GM12878 (cell line): ENCODE measurements around the gene MEMO1. TPM values are rescaled to one million over a fixed set of nuclear protein-coding genes. Genes with fewer than 3 reads are reported as not detected.

Experiments used
- ATAC-seq: fragments of 200-7000 bp; cut with Tn5 transposase; 3 replicates; pipeline ENCODE4 v1.9.1; 2020; ENCODE audit warnings: mild to moderate bottlenecking, moderate library complexity
- BruUV-seq: library from RNA; stranded (reverse); fragments of 400-500 nt; replicated peaks from 2 replicates; lab custom pipeline; 2021; lab: Mats Ljungman, UMichigan
- CTCF ChIA-PET: fragments of 300-600 bp; sonication (Branson Sonifier 250); formaldehyde crosslinking; extraction: SDS; loops from one replicate; lab custom pipeline; 2021; ENCODE audit warnings: inconsistent platforms; lab: Yijun Ruan, JAX
- POLR2A ChIA-PET: fragments of 350-600 bp; formaldehyde crosslinking; extraction: SDS; loops from one replicate; lab custom pipeline; 2021; ENCODE audit warnings: inconsistent platforms; lab: Charles Lee
- RAD21 ChIA-PET: fragments of 300-600 bp; sonication (Branson Sonifier 250); formaldehyde crosslinking; loops from one replicate; lab custom pipeline; 2023; ENCODE audit warnings: antibody characterized with exemption; ENCODE audit not compliant: unreplicated experiment; lab: Charles Lee
- SMC1A ChIA-PET: fragments of 300-600 bp; sonication (Branson Sonifier 250); formaldehyde crosslinking; loops from one replicate; lab custom pipeline; 2023; ENCODE audit not compliant: unreplicated experiment, uncharacterized antibody; lab: Charles Lee
- DNase-seq: peaks from one replicate; pipeline ENCODE4 v3.0.0-alpha.2; 2011; ENCODE audit warnings: low read depth, low spot score
- FAIRE-seq: peaks from 3 replicates; lab custom pipeline; 2011; peaks lifted over from hg19 to GRCh38; lab: Jason Lieb, UNC
- H2AFZ ChIP-seq: 2 replicates; pipeline ENCODE4 v1.6.0; 2011; ENCODE audit warnings: low read depth, low read length, control low read depth; ENCODE audit not compliant: control insufficient read depth
- H3K27ac ChIP-seq: 2 replicates; pipeline ENCODE4 v1.5.1; 2011; ENCODE audit warnings: control low read depth; ENCODE audit not compliant: control insufficient read depth, insufficient read depth
- H3K27me3 ChIP-seq, 2 experiments: replicated peaks in 1 of 2; 2 replicates each; pipeline versions ENCODE4 v1.6.0 to v1.6.1; 2011; ENCODE audit warnings: low read length in 1 of 2; ENCODE audit not compliant: control insufficient read depth in 2 of 2, insufficient read depth in 2 of 2
- H3K36me3 ChIP-seq, 2 experiments: 2 replicates each; pipeline ENCODE4 v1.5.1; 2011; ENCODE audit warnings: low read length in 1 of 2; ENCODE audit not compliant: control insufficient read depth in 2 of 2, insufficient read depth in 2 of 2
- H3K4me1 ChIP-seq: 2 replicates; pipeline ENCODE4 v1.6.1; 2011; ENCODE audit warnings: mild to moderate bottlenecking, low read length, moderate library complexity, mixed read lengths; ENCODE audit not compliant: control insufficient read depth, insufficient read depth
- H3K4me2 ChIP-seq: 2 replicates; pipeline ENCODE4 v1.6.0; 2011; ENCODE audit warnings: control low read depth; ENCODE audit not compliant: control insufficient read depth, insufficient read depth
- H3K4me3 ChIP-seq: fragments of 200-600 bp; sonication (generic); 2 replicates; pipeline ENCODE4 v1.5.1; 2016
- H3K79me2 ChIP-seq: 2 replicates; pipeline ENCODE4 v1.6.0; 2011; ENCODE audit warnings: low read length; ENCODE audit not compliant: control insufficient read depth, insufficient read depth
- H3K9ac ChIP-seq: 2 replicates; pipeline ENCODE4 v1.8.0; 2011; ENCODE audit warnings: low read length, control low read depth, mixed read lengths; ENCODE audit not compliant: control insufficient read depth, insufficient read depth
- H3K9me3 ChIP-seq: replicated peaks from 3 replicates; pipeline ENCODE4 v1.5.1; 2011; ENCODE audit warnings: mild to moderate bottlenecking, low read length; ENCODE audit not compliant: control insufficient read depth, insufficient read depth
- H4K20me1 ChIP-seq: 2 replicates; pipeline ENCODE4 v1.6.0; 2011; ENCODE audit not compliant: control insufficient read depth, insufficient read depth
- ATF2 ChIP-seq: IDR thresholded peaks from 2 replicates; pipeline ENCODE4 v1.6.1; 2012; ENCODE audit warnings: low read length, inconsistent platforms
- CBFB ChIP-seq: IDR thresholded peaks from 2 replicates; pipeline ENCODE4 v1.6.1; 2016; ENCODE audit warnings: antibody characterized with exemption, low read depth
- CHD4 ChIP-seq: fragments of 200-600 bp; sonication (generic); IDR thresholded peaks from 2 replicates; pipeline ENCODE4 v1.6.1; 2016; ENCODE audit warnings: mild to moderate bottlenecking
- EZH2 ChIP-seq: IDR thresholded peaks from 2 replicates; pipeline ENCODE4 v1.6.1; 2012; ENCODE audit warnings: low read depth, mild to moderate bottlenecking, control low read depth, inconsistent platforms, low read length, borderline replicate concordance; ENCODE audit not compliant: control insufficient read depth
- FOS ChIP-seq: IDR thresholded peaks from 3 replicates; pipeline ENCODE4 v1.6.1; 2011; ENCODE audit warnings: borderline replicate concordance; ENCODE audit not compliant: insufficient read length; ENCODE audit errors: extremely low read depth
- HDAC6 ChIP-seq: fragments of 200-600 bp; sonication (generic); IDR thresholded peaks from one replicate; pipeline ENCODE4 v1.8.0; 2017; ENCODE audit warnings: antibody characterized with exemption; ENCODE audit not compliant: unreplicated experiment
- JUND ChIP-seq: IDR thresholded peaks from 2 replicates; pipeline ENCODE4 v1.6.1; 2012; ENCODE audit warnings: low read depth, mild to moderate bottlenecking, low read length, improper control_type of control experiment, moderate library complexity
- MEF2A ChIP-seq: IDR thresholded peaks from 2 replicates; pipeline ENCODE4 v1.6.1; 2011; ENCODE audit warnings: low read depth, mild to moderate bottlenecking, low read length, moderate library complexity; ENCODE audit not compliant: insufficient read depth
- NFXL1 ChIP-seq: fragments of 450-650 bp; IDR thresholded peaks from 2 replicates; pipeline ENCODE4 v1.6.1; 2017; ENCODE audit warnings: antibody characterized with exemption, mild to moderate bottlenecking, borderline replicate concordance
- SPI1 ChIP-seq: IDR thresholded peaks from 2 replicates; pipeline ENCODE4 v1.6.1; 2011; ENCODE audit warnings: low read depth, mild to moderate bottlenecking, low read length, moderate library complexity, borderline replicate concordance; ENCODE audit not compliant: insufficient read depth
- STAT3 ChIP-seq: IDR thresholded peaks from 2 replicates; pipeline ENCODE4 v1.6.1; 2011; ENCODE audit warnings: low read depth, low read length, improper control_type of control experiment
- TARDBP ChIP-seq: IDR thresholded peaks from 2 replicates; pipeline ENCODE4 v1.6.1; 2016; ENCODE audit warnings: borderline replicate concordance
- ZBTB11 ChIP-seq: fragments of 450-650 bp; formaldehyde crosslinking; IDR thresholded peaks from 2 replicates; pipeline ENCODE4 v1.5.0; 2022; ENCODE audit warnings: mild to moderate bottlenecking, missing genetic modification characterization
- WGBS: methylation state at CpG from one replicate; pipeline ENCODE4 v1.1.6; 2016; ENCODE audit warnings: low lambda C conversion rate; ENCODE audit not compliant: insufficient replicate concordance, insufficient coverage; ENCODE audit errors: missing lambda C conversion rate; 5-methylcytosine and 5-hydroxymethylcytosine counted together
- in situ Hi-C: fragments of 300-500 bp; cut with MboI; formaldehyde crosslinking; loops from 9 replicates; pipeline ENCODE4 v1.14.3; 2018; ENCODE audit warnings: mixed read lengths
- intact Hi-C: fragments of 100-400 bp; cut with micrococcal nuclease; formaldehyde crosslinking; loops from one replicate; pipeline ENCODE4 v1.14.2; 2022; ENCODE audit not compliant: unreplicated experiment
- polyA plus RNA-seq, 11 experiments: library from polyadenylated mRNA; depleted of rRNA in 4 of 11; unstranded in 6 of 11; stranded (reverse) in 5 of 11; fragments of >200 nt; fragmentation: Nextera tagmentation in 4 of 11; fragmentation: Illumina TruSeq in 1 of 11; extraction: Ambion mirVana in 4 of 11; extraction: Trizol in 1 of 11; gene quantifications; 1 replicate in 1 of 11; 2 replicates in 10 of 11; pipeline versions ENCODE4 v1.2.1 to v1.2.3, GENCODE V29; 2011 to 2016; ENCODE audit warnings: inconsistent platforms in 2 of 11, missing spikeins in 2 of 11, low read depth in 1 of 11
- total RNA-seq, 4 experiments: library from RNA; depleted of rRNA in 3 of 4; stranded (reverse); fragments of >200 nt in 3 of 4; fragmentation: Illumina TruSeq in 1 of 4; extraction: Trizol in 1 of 4; gene quantifications; 2 replicates each; pipeline versions ENCODE4 v1.2.1 to v1.2.3, GENCODE V29; 2013 to 2021
- TF ChIP-seq, protein P1 (sequence below): fragments of 450-650 bp; IDR thresholded peaks from 2 replicates; pipeline ENCODE4 v1.6.1; 2016; ENCODE audit warnings: mild to moderate bottlenecking, moderate library complexity, borderline replicate concordance

The MEMO1 gene
- total and polyA plus RNA-seq, 10 of the 15 experiments (the other 5 are each of a cell fraction or from before 2014, with no cell fraction given), result 39.8 to 99.1 (median 72.2) TPM

DNA sequence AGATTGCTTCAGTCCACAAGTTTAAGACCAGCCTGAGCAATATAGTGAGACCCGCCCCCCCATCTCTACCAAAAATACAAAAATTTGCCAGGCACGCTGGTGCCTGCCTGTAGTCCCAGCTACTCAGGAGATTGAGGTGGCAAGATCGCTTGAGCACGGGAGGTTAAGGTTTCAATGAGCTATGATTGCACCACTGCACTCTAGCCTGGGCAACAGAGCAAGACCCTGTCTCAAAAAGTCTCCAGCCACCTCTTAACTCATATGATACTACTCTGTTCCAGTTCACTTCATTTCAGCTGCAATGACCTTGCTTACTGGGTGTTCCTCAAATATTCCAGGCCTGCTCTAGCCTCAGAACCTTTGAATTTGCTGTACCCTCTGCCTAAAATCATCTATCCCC is 11.4 kb downstream of the MEMO1 start:
- no peak for DNase-seq
- 51% methylated on average over 4 of the region's 4 CpGs for WGBS
- H3K4me2 ChIP-seq, result no peak overlapping the region
- CTCF ChIA-PET, result interaction anchor here (0.6 to 1.2 kb wide), 3 partner anchors 9 to 51 kb away, joined by 3 to 5 read pairs (median 3); no protein-coding TSS in a partner anchor
- peak overlapping the region; percentile 11; the same call in 1 of the 2 replicates for H3K27ac ChIP-seq
- in situ Hi-C loops, result no loop called here
- POLR2A ChIA-PET, result interaction anchor here (0.6 to 1.3 kb wide), 4 partner anchors 23 to 665 kb away, joined by 3 to 4 read pairs (median 3); partner anchors contain the start of gene DPY30
- TF ChIP-seq CBFB (no peak), MEF2A (no peak), TARDBP (no peak), HDAC6 (no peak), SPI1 (no peak), JUND (no peak), FOS (no peak), CHD4 (no peak), ZBTB11 (CRISPR knock-in tag) (no peak), EZH2 (no peak), ATF2 (no peak), STAT3 (no peak), NFXL1 (no peak)
- TF ChIP-seq, protein P1, sequence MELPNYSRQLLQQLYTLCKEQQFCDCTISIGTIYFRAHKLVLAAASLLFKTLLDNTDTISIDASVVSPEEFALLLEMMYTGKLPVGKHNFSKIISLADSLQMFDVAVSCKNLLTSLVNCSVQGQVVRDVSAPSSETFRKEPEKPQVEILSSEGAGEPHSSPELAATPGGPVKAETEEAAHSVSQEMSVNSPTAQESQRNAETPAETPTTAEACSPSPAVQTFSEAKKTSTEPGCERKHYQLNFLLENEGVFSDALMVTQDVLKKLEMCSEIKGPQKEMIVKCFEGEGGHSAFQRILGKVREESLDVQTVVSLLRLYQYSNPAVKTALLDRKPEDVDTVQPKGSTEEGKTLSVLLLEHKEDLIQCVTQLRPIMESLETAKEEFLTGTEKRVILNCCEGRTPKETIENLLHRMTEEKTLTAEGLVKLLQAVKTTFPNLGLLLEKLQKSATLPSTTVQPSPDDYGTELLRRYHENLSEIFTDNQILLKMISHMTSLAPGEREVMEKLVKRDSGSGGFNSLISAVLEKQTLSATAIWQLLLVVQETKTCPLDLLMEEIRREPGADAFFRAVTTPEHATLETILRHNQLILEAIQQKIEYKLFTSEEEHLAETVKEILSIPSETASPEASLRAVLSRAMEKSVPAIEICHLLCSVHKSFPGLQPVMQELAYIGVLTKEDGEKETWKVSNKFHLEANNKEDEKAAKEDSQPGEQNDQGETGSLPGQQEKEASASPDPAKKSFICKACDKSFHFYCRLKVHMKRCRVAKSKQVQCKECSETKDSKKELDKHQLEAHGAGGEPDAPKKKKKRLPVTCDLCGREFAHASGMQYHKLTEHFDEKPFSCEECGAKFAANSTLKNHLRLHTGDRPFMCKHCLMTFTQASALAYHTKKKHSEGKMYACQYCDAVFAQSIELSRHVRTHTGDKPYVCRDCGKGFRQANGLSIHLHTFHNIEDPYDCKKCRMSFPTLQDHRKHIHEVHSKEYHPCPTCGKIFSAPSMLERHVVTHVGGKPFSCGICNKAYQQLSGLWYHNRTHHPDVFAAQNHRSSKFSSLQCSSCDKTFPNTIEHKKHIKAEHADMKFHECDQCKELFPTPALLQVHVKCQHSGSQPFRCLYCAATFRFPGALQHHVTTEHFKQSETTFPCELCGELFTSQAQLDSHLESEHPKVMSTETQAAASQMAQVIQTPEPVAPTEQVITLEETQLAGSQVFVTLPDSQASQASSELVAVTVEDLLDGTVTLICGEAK, result no peak
- no peaks in the 10 kb centered on the region for H3K27me3 ChIP-seq
- H2AFZ ChIP-seq, result no peak overlapping the region
- H3K4me1 ChIP-seq, result peaks cover 18% of the 10 kb centered on the region
- H3K9me3 ChIP-seq, result no peaks in the 10 kb centered on the region
- SMC1A ChIA-PET, result interaction anchor here (0.6 to 4.8 kb wide), 5 partner anchors 8 to 97 kb away, joined by 3 to 29 read pairs (median 8); no protein-coding TSS in a partner anchor
- intact Hi-C loops, result no loop called here
- no peak for FAIRE-seq
- peaks cover 88% of the 10 kb centered on the region for H3K79me2 ChIP-seq
- no peaks in the 10 kb centered on the region for H3K36me3 ChIP-seq
- BruUV-seq, result no TSS peak
- H3K9ac ChIP-seq, result no peak overlapping the region
- RAD21 ChIA-PET, result no interaction called here
- peak; percentile 26 for ATAC-seq
- H4K20me1 ChIP-seq, result peaks cover 4% of the 10 kb centered on the region; the same call in 1 of the 2 replicates
- H3K4me3 ChIP-seq, result no peak overlapping the region
